H9 (cell line): Measurements from ENCODE around the gene OARD1. TPM values are rescaled to one million over a fixed set of nuclear protein-coding genes. Genes with fewer than 3 reads are reported as not detected.

ENCODE experiments used
- DNase-seq: peaks from one replicate; pipeline ENCODE4 v3.0.0-alpha.2; 2017
- H2AFZ ChIP-seq: one replicate; pipeline ENCODE4 v1.6.1; 2013; ENCODE audit warnings: mild to moderate bottlenecking, low read length, control low read depth, moderate library complexity
- H2AK5ac ChIP-seq: 2 replicates; pipeline ENCODE4 v1.6.1; 2013; ENCODE audit warnings: low read length, control low read depth, mixed read lengths; ENCODE audit not compliant: insufficient read length
- H2BK120ac ChIP-seq: one replicate; pipeline ENCODE4 v1.6.1; 2013; ENCODE audit warnings: low read depth, mild to moderate bottlenecking, low read length, control low read depth, inconsistent platforms; ENCODE audit not compliant: poor library complexity, severe bottlenecking
- H2BK12ac ChIP-seq: 2 replicates; pipeline ENCODE4 v1.6.1; 2013; ENCODE audit warnings: low read length, control low read depth, mixed read lengths, low read depth; ENCODE audit not compliant: insufficient read length
- H2BK15ac ChIP-seq: 2 replicates; pipeline ENCODE4 v1.6.1; 2013; ENCODE audit warnings: low read depth, low read length, control low read depth
- H2BK20ac ChIP-seq: one replicate; pipeline ENCODE4 v1.6.1; 2013; ENCODE audit warnings: low read depth, mild to moderate bottlenecking, low read length, control low read depth, inconsistent platforms; ENCODE audit not compliant: poor library complexity, severe bottlenecking
- H2BK5ac ChIP-seq: 2 replicates; pipeline ENCODE4 v1.6.1; 2013; ENCODE audit warnings: low read length, control low read depth, mixed read lengths; ENCODE audit not compliant: insufficient read length
- H3K14ac ChIP-seq: 2 replicates; pipeline ENCODE4 v1.6.1; 2013; ENCODE audit warnings: low read length, control low read depth; ENCODE audit not compliant: insufficient read depth
- H3K18ac ChIP-seq: 2 replicates; pipeline ENCODE4 v1.6.1; 2013; ENCODE audit warnings: low read depth, mild to moderate bottlenecking, mixed read lengths, low read length, control low read depth; ENCODE audit not compliant: insufficient read length
- H3K23ac ChIP-seq: 2 replicates; pipeline ENCODE4 v1.6.1; 2013; ENCODE audit warnings: low read length, control low read depth, mixed read lengths, low read depth; ENCODE audit not compliant: insufficient read length
- H3K23me2 ChIP-seq: 2 replicates; pipeline ENCODE4 v1.6.1; 2013; ENCODE audit warnings: low read depth, mild to moderate bottlenecking, mixed read lengths, low read length, control low read depth; ENCODE audit not compliant: insufficient read length, poor library complexity, severe bottlenecking
- H3K27ac ChIP-seq: 2 replicates; pipeline ENCODE4 v1.5.1; 2013; ENCODE audit warnings: low read length, control low read depth, mixed read lengths, low read depth; ENCODE audit not compliant: insufficient read length
- H3K27me3 ChIP-seq: 2 replicates; pipeline ENCODE4 v1.6.1; 2013; ENCODE audit warnings: low read length, control low read depth, inconsistent platforms; ENCODE audit not compliant: insufficient read depth
- H3K4ac ChIP-seq: 2 replicates; pipeline ENCODE4 v1.6.1; 2013; ENCODE audit warnings: low read depth, mild to moderate bottlenecking, control low read depth, inconsistent platforms, low read length, moderate library complexity
- H3K4me1 ChIP-seq: 2 replicates; pipeline ENCODE4 v1.6.1; 2013; ENCODE audit warnings: low read length, control low read depth, inconsistent platforms; ENCODE audit not compliant: insufficient read depth
- H3K4me2 ChIP-seq: 2 replicates; pipeline ENCODE4 v1.6.1; 2013; ENCODE audit warnings: low read length, control low read depth, mixed read lengths; ENCODE audit not compliant: insufficient read length, insufficient read depth
- H3K56ac ChIP-seq: 2 replicates; pipeline ENCODE4 v1.6.1; 2013; ENCODE audit warnings: low read depth, mild to moderate bottlenecking, mixed read lengths, low read length, control low read depth; ENCODE audit not compliant: insufficient read length
- H3K79me1 ChIP-seq: 2 replicates; pipeline ENCODE4 v1.6.1; 2013; ENCODE audit warnings: low read depth, mild to moderate bottlenecking, moderate library complexity, low read length, control low read depth, inconsistent platforms; ENCODE audit not compliant: insufficient read depth, poor library complexity, severe bottlenecking
- H3K79me2 ChIP-seq: 2 replicates; pipeline ENCODE4 v1.6.1; 2013; ENCODE audit warnings: low read length, control low read depth, inconsistent platforms; ENCODE audit not compliant: insufficient read depth
- H3K9ac ChIP-seq: 2 replicates; pipeline ENCODE4 v1.6.1; 2013; ENCODE audit warnings: low read length, control low read depth, mixed read lengths; ENCODE audit not compliant: insufficient read length; ENCODE audit errors: extremely low read depth
- H3K9me3 ChIP-seq: one replicate; pipeline ENCODE4 v1.6.1; 2013; ENCODE audit warnings: low read depth, low read length, inconsistent platforms; ENCODE audit not compliant: control insufficient read depth
- H3T11ph ChIP-seq: one replicate; pipeline ENCODE4 v1.6.1; 2013; ENCODE audit warnings: mild to moderate bottlenecking, low read length, control low read depth, inconsistent platforms
- H4K20me1 ChIP-seq: one replicate; pipeline ENCODE4 v1.6.1; 2013; ENCODE audit not compliant: control insufficient read depth, insufficient read length, insufficient read depth
- H4K5ac ChIP-seq: 2 replicates; pipeline ENCODE4 v1.6.1; 2013; ENCODE audit warnings: low read depth, mild to moderate bottlenecking, mixed read lengths, low read length, control low read depth; ENCODE audit not compliant: insufficient read length
- H4K8ac ChIP-seq: replicated peaks from 2 replicates; pipeline ENCODE4 v1.6.1; 2013; ENCODE audit warnings: low read length, control low read depth, mixed read lengths, low read depth; ENCODE audit not compliant: insufficient read length
- H4K91ac ChIP-seq: 2 replicates; pipeline ENCODE4 v1.6.1; 2013; ENCODE audit warnings: low read depth, mild to moderate bottlenecking, moderate library complexity, mixed read lengths, low read length, control low read depth; ENCODE audit not compliant: insufficient read length
- H3K27ac Mint-ChIP-seq, 3 experiments: 2 replicates in 2 of 3; 3 replicates in 1 of 3; pipeline ENCODE4 v1.8.0; 2020 to 2021; ENCODE audit warnings: mixed read lengths in 3 of 3, mild to moderate bottlenecking in 1 of 3, moderate library complexity in 1 of 3
- H3K27me3 Mint-ChIP-seq: 2 replicates; pipeline ENCODE4 v1.8.0; 2021; ENCODE audit warnings: low read depth, mild to moderate bottlenecking, moderate library complexity, mixed read lengths
- H3K36me3 Mint-ChIP-seq, 3 experiments: 2 replicates in 2 of 3; 3 replicates in 1 of 3; pipeline ENCODE4 v1.8.0; 2020 to 2021; ENCODE audit warnings: low read depth in 3 of 3, mixed read lengths in 3 of 3; ENCODE audit not compliant: insufficient read depth in 1 of 3
- H3K4me1 Mint-ChIP-seq, 2 experiments: 2 replicates each; pipeline ENCODE4 v1.8.0; 2020; ENCODE audit warnings: mixed read lengths in 2 of 2
- H3K4me3 Mint-ChIP-seq, 2 experiments: 2 replicates in 1 of 2; 3 replicates in 1 of 2; pipeline ENCODE4 v1.8.0; 2020 to 2021; ENCODE audit warnings: mild to moderate bottlenecking in 2 of 2, mixed read lengths in 2 of 2, moderate library complexity in 1 of 2
- H3K9me3 Mint-ChIP-seq, 2 experiments: 2 replicates in 1 of 2; 3 replicates in 1 of 2; pipeline ENCODE4 v1.8.0; 2020; ENCODE audit warnings: mild to moderate bottlenecking in 2 of 2, mixed read lengths in 2 of 2, moderate library complexity in 1 of 2
- CTCF ChIP-seq: fragments of 200-600 bp; sonication (generic); conservative IDR thresholded peaks from 3 replicates; pipeline ENCODE4 v1.8.0; 2021; ENCODE audit warnings: antibody characterized with exemption, mild to moderate bottlenecking
- WGBS: extraction: QIAGEN DNeasy Blood & Tissue Kit; methylation state at CpG from one replicate; pipeline ENCODE4 v1.1.7; 2013; ENCODE audit warnings: missing lambda C conversion rate, low lambda C conversion rate, mixed read lengths; ENCODE audit not compliant: insufficient read length; ENCODE audit errors: extremely low coverage; 5-methylcytosine and 5-hydroxymethylcytosine counted together
- total RNA-seq: library from RNA; stranded (reverse); gene quantifications from 2 replicates; pipeline ENCODE4 v1.2.1, GENCODE V29; 2021

The OARD1 gene
- total RNA-seq, 1 experiment from 2014 or later = 36.6 TPM

GRCh38 chr6:41036601-41037000 lies 35.6 kb downstream of the OARD1 start:
- Histone ChIP-seq H3K4me1 (no peaks in the 10 kb centered on the region), H4K91ac (no peak overlapping the region), H3K4ac (no peak overlapping the region), H3K9me3 (no peaks in the 10 kb centered on the region), H2BK5ac (no peak overlapping the region), H3T11ph (no peak overlapping the region), H2BK120ac (no peak overlapping the region), H3K27ac (no peak overlapping the region), H4K8ac (no peak overlapping the region), H3K79me2 (no peaks in the 10 kb centered on the region), H2AK5ac (no peak overlapping the region), H3K56ac (no peak overlapping the region), H2BK15ac (no peak overlapping the region), H3K4me2 (no peak overlapping the region), H2BK20ac (no peak overlapping the region), H3K9ac (no peak overlapping the region), H2AFZ (no peak overlapping the region), H4K5ac (no peak overlapping the region), H3K79me1 (no peaks in the 10 kb centered on the region), H3K27me3 (no peaks in the 10 kb centered on the region), H4K20me1 (no peaks in the 10 kb centered on the region), H3K23me2 (no peaks in the 10 kb centered on the region), H3K23ac (no peak overlapping the region), H3K14ac (no peak overlapping the region), H2BK12ac (no peak overlapping the region), H3K18ac (no peak overlapping the region)
- DNase-seq = no peak
- no peaks in the 10 kb centered on the region for H3K27me3 Mint-ChIP-seq
- no peaks in the 10 kb centered on the region for H3K36me3 Mint-ChIP-seq
- WGBS = no CpG with 5 or more reads among the region's 2 CpGs
- no peaks in the 10 kb centered on the region; a peak in 1 of 5 replicates for H3K9me3 Mint-ChIP-seq
- no peak overlapping the region for H3K4me3 Mint-ChIP-seq
- H3K4me1 Mint-ChIP-seq = peaks cover 12 to 13% of the 10 kb centered on the region in 2 experiments
- no peak for TF ChIP-seq CTCF
- H3K27ac Mint-ChIP-seq = no peak overlapping the region
